ENCODE data around the gene DGCR2.

DNA sequence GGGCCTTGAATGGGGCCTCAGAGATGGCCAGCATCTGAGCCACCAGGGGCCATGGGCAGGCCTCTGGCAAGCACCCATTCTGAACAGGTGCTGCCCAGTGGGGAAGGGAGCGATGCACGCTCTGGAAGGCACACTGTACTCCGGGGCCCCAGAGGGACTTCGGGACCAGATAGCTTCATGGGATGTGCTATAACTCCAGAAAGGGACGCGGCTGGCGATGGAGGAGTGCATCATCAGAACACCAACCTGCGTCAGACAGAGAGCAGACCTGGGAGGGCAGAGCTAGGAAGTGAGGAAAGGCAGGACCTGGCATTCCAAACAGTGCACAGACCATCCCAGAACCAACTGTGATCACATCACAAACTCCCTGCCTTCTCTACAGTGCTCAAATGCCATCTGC is 16.8 kb downstream of the DGCR2 start:
- TF ChIP-seq REST (IDR thresholded peaks at IDR 0.05; ENCODE audit: borderline replicate concordance) (no peak), CTCF (IDR thresholded peaks at IDR 0.05; ENCODE audit: poor library complexity, severe bottlenecking) (no peak), EP300 (conservative IDR thresholded peaks at IDR 0.05; ENCODE audit: poor library complexity, severe bottlenecking) (no peak), TAF1 (IDR thresholded peaks at IDR 0.05; ENCODE audit: low read depth) (no peak), POLR2AphosphoS5 (IDR thresholded peaks at IDR 0.05) (no peak), EZH2 (IDR thresholded peaks at IDR 0.05; ENCODE audit: borderline replicate concordance, insufficient read depth, low read length, poor library complexity, severe bottlenecking) (no peak)
